HK-2 (cell line): ENCODE results near the gene SLC12A4.
"Not testable (repeated sequence)": the region's sequence is repeated elsewhere in the genome, so short reads cannot be mapped to it uniquely, and the experiment has no call there.

Experiments
- DNase-seq: peaks from one replicate; pipeline ENCODE4 v3.0.0-alpha.2; 2018; ENCODE audit not compliant: unreplicated experiment

The SLC12A4 gene

GRCh38 chr16:67987460-67988160 is 19.2 kb upstream of the SLC12A4 start:
- no peak for DNase-seq

- DNase-seq, result no peak
Measured at GRCh38 chr16:67986949-67987348, 18.5 kb upstream of the SLC12A4 start.

- DNase-seq, result no peak
Measured at GRCh38 chr16:67982011-67982696, 13.7 kb upstream of the SLC12A4 start.

GRCh38 chr16:67979955-67980678 is 11.7 kb upstream of the SLC12A4 start, which contains the start of gene DPEP3:
Gene DPEP3, minus strand, starts transcription at chr16:67980499. Its CDS starts 119 bp downstream, at chr16:67980380.
- DNase-seq, result no peak

- no peak for DNase-seq
Measured at GRCh38 chr16:67977469-67978227, 9.2 kb upstream of the SLC12A4 start.

- no peak for DNase-seq
Measured at GRCh38 chr16:67977005-67977404, 8.6 kb upstream of the SLC12A4 start.

- no peak for DNase-seq
Measured at GRCh38 chr16:67976205-67976604, 7.8 kb upstream of the SLC12A4 start.

- no peak for DNase-seq
Measured at GRCh38 chr16:67975321-67976105, 7.1 kb upstream of the SLC12A4 start.

- not testable (repeated sequence) for DNase-seq
Measured at GRCh38 chr16:67972285-67972684, 3.8 kb upstream of the SLC12A4 start.

GRCh38 chr16:67971111-67971510 is 2.7 kb upstream of the SLC12A4 start:
- DNase-seq, result no peak

- no peak for DNase-seq
Measured at GRCh38 chr16:67969254-67970039, 1.0 kb upstream of the SLC12A4 start.

GRCh38 chr16:67967958-67968399 is 458 bp downstream of the SLC12A4 start:
- DNase-seq, result peak; percentile 45

- no peak for DNase-seq
Measured at GRCh38 chr16:67967183-67967957, 1.1 kb downstream of the SLC12A4 start.

- DNase-seq, result no peak
Measured at GRCh38 chr16:67966549-67967182, 1.8 kb downstream of the SLC12A4 start.

GRCh38 chr16:67965668-67966548 is 2.5 kb downstream of the SLC12A4 start:
- DNase-seq, result no peak

- DNase-seq, result no peak
Measured at GRCh38 chr16:67964477-67965131, 3.8 kb downstream of the SLC12A4 start.

- DNase-seq, result no peak
Measured at GRCh38 chr16:67963662-67964321, 4.6 kb downstream of the SLC12A4 start.
